Activated gamma-delta T cell (primary cell): ENCODE results near the gene RNF4.
A peak's percentile ranks its signal among the peaks of the same experiment; 100 is the strongest.
"Not testable (repeated sequence)": the region's sequence is repeated elsewhere in the genome, so short reads cannot be mapped to it uniquely, and the experiment has no call there.

Experiments
- DNase-seq: peaks from one replicate; lab custom pipeline; 2025; lab: John Stamatoyannopoulos, UW

RNF4 gene

GRCh38 chr4:2534904-2535375 lies 66.0 kb downstream of the RNF4 start:
- DNase-seq = no peak

GRCh38 chr4:2535376-2536192 lies 66.7 kb downstream of the RNF4 start:
- DNase-seq = peak; percentile 31

GRCh38 chr4:2536193-2537010 lies 67.5 kb downstream of the RNF4 start, which contains the start of gene FAM193A:
TSS of gene FAM193A (plus strand) at chr4:2536647. CDS start at chr4:2536916, 269 bp downstream.
- DNase-seq = peak; percentile 99

GRCh38 chr4:2537011-2537830 lies 68.3 kb downstream of the RNF4 start:
- DNase-seq = peak; percentile 58

GRCh38 chr4:2543580-2544191 lies 74.8 kb downstream of the RNF4 start:
- DNase-seq = not testable (repeated sequence)

- DNase-seq = no peak
Measured at GRCh38 chr4:2545321-2546013, 76.6 kb downstream of the RNF4 start.

GRCh38 chr4:2546286-2546823 lies 77.4 kb downstream of the RNF4 start:
- DNase-seq = no peak

GRCh38 chr4:2546961-2547691 lies 78.2 kb downstream of the RNF4 start:
- not testable (repeated sequence) for DNase-seq

- no peak for DNase-seq
Measured at GRCh38 chr4:2551118-2551517, 82.2 kb downstream of the RNF4 start.

- no peak for DNase-seq
Measured at GRCh38 chr4:2552806-2553205, 83.9 kb downstream of the RNF4 start.

- no peak for DNase-seq
Measured at GRCh38 chr4:2558301-2558700, 89.4 kb downstream of the RNF4 start.

- DNase-seq = no peak
Measured at GRCh38 chr4:2560167-2560566, 91.3 kb downstream of the RNF4 start.
